ENCODE data around the gene KAT8.

The KAT8 gene

DNA sequence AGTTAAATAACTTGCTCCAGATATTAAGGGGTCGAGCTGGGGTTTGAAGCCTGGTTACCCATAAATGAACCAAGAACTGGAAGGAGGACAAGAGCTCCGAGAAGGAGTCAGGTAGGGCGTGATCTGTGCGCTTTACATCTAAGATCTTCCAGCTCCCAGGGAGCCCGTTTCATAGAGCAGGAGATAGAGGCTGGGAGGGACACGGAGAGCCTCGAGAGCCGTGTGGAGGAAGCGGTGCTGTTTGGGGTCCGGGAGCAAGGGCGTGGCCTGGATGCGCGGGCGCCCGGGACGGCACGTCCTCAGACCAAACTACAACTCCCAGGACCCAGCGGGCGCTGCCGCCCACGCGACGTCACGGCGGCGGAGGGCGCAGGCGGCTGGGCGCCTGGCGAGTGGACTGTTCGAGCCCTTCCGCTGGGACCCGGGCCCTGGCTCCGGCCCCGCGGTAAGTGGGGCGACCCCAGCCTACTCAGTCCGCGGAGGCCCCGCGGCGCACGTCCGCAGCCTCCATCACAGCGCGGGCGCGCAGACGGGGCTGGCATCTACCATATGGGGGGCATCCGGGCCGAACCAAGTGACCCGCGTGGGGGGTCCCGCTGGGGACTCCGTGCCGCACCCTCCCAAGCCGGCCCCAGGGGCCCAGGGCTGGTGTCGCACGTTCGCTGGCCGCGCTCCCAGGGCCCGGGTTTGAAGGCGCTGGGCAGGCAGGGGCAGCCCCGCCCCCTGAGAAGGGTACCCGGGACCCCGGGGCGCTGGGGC lies 9.2 kb upstream of the KAT8 start, which contains the start of gene BCKDK:
TSS of gene BCKDK (plus strand) at position 352 of the 759 bp plus-strand sequence. CDS start 838 bp downstream, outside the sequence.
- peak; percentile 41 for DNase-seq (ENCODE audit: low read depth)

DNA sequence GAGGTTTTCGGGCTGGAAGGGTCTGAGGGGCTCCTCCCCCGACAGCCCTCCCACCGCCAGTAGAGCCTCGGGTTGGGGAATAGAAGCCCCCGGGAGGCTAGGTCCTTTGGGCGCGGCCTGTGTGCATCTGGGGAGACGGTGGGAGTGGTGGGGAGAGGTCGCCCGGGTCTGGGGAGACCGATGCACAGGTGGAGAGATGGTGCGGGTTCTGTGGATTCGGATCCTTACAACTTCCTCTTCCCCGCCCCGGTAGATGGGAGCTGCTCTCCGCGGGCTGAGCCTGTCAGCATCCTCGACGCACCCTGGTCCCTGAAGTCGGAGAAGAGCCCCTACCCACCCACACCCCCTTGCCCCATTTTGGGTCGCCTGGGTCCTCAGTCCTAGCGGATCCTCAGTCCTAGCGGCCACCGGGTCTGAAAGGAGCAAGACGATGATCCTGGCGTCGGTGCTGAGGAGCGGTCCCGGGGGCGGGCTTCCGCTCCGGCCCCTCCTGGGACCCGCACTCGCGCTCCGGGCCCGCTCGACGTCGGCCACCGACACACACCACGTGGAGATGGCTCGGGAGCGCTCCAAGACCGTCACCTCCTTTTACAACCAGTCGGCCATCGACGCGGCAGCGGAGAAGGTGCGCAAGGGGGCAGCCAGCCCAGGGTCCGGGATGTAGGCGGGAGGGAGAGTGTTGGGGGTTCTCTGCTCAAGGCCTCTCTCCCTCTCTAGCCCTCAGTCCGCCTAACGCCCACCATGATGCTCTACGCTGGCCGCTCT lies 8.5 kb upstream of the KAT8 start:
- no peak for DNase-seq (ENCODE audit: low read depth)

DNA sequence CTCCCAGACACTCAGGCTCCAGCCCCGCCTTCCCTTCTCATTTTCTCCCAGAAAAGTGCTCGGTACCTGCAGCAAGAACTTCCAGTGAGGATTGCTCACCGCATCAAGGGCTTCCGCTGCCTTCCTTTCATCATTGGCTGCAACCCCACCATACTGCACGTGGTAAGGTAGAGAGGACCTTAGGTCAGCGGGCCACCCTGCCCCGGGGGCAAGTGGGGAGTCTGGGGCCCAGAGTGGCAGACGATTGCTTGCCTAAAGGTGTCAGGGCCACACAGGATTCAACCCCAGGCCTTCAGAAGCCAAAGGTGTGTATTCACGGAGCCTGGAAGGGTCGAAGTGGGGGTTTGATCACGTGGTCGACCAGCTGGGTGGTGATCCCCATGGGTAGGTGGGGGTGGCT lies 7.8 kb upstream of the KAT8 start:
- no peak for DNase-seq (ENCODE audit: low read depth)

- DNase-seq (ENCODE audit: low read depth) = no peak
Observed at GRCh38 chr16:31110106-31111034, 7.1 kb upstream of the KAT8 start.

GRCh38 chr16:31111881-31112466 lies 5.5 kb upstream of the KAT8 start:
- no peak for DNase-seq (ENCODE audit: low read depth)

DNA sequence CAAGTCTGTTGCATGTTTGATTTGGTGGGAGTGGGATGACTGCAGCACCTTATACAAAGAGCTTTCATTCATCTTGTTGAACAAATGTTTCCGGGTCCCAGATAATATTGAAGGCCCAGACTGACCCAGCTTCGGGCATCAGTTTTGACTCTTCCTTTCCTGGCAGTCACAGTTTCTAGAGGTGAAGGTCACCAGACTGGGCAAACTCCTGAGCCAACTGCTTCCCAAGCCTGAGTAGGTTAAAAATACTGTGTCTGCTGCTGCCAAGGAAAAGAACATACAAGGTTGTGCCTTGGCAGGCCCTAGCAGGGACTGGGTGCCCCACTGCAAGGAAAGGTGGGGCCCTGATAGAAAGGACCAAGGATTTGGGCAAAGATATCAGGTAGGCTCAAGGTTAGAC lies 4.8 kb upstream of the KAT8 start:
- DNase-seq (ENCODE audit: low read depth) = no peak

- no peak for DNase-seq (ENCODE audit: low read depth)
Observed at GRCh38 chr16:31113121-31114120, 4.0 kb upstream of the KAT8 start.

- no peak for DNase-seq (ENCODE audit: low read depth)
Observed at GRCh38 chr16:31114468-31114867, 3.0 kb upstream of the KAT8 start.

- DNase-seq (ENCODE audit: low read depth) = no peak
Observed at GRCh38 chr16:31118223-31119155, 1.0 kb downstream of the KAT8 start.

DNA sequence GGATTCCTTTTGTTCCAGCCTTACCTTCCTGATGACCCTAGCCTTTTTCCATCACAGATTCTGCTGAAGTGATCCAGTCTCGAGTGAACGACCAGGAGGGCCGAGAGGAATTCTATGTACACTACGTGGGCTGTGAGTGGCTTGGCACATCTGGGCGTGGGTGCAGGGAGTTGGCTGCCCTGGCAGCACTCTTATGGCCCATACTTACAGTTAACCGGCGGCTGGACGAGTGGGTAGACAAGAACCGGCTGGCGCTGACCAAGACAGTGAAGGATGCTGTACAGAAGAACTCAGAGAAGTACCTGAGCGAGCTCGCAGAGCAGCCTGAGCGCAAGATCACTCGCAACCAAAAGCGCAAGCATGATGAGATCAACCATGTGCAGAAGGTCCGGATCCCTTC lies 2.7 kb downstream of the KAT8 start:
- no peak for DNase-seq (ENCODE audit: low read depth)

- no peak for DNase-seq (ENCODE audit: low read depth)
Observed at GRCh38 chr16:31125844-31126243, 8.4 kb downstream of the KAT8 start.

DNA sequence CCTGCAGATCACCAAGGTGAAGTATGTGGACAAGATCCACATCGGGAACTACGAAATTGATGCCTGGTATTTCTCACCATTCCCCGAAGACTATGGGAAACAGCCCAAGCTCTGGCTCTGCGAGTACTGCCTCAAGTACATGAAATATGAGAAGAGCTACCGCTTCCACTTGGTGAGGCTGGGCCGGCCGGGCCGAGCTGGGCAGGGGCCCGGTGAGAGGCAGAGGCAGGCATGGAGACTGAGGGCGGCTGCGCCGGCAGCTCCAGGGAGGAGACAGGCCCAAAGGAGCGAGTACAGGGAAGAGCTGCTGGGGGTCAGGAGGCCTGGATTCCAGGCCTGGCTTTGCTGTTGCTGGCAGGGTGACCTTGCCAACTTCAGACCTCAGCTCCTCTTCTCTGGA lies 9.7 kb downstream of the KAT8 start:
- DNase-seq (ENCODE audit: low read depth) = no peak

GRCh38 chr16:31128711-31129567 lies 11.5 kb downstream of the KAT8 start:
- DNase-seq (ENCODE audit: low read depth) = no peak

DNA sequence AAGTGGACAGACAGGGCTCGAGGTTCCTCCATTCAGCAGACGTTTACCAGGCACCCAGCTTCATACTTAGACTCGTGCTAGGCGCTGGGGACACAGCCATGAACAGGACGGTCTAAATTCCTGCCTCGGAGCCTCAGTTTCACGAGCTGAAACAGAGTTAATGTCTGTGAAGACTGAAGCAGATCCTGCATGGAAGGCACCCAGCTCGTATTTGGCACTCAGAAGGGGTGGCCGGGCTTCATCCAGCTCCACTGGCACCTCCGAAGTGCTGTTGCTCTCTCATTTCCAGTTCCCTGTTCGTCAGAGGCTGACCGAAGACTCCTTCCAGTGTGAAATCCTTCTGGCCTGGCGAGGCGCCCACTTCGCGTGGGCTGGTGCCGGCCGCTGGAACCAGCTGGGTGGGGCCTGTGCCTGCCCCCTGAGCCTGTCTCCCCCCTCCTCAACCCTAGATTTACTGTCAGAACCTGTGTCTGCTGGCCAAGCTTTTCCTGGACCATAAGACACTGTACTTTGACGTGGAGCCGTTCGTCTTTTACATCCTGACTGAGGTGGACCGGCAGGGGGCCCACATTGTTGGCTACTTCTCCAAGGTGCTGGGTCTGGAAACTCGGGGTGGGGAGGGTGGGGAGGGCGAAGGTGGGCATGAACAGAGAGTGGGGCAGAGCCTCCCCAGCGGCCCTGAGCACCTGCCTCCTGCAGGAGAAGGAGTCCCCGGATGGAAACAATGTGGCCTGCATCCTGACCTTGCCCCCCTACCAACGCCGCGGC lies 12.3 kb downstream of the KAT8 start:
- DNase-seq (ENCODE audit: low read depth) = no peak

DNA sequence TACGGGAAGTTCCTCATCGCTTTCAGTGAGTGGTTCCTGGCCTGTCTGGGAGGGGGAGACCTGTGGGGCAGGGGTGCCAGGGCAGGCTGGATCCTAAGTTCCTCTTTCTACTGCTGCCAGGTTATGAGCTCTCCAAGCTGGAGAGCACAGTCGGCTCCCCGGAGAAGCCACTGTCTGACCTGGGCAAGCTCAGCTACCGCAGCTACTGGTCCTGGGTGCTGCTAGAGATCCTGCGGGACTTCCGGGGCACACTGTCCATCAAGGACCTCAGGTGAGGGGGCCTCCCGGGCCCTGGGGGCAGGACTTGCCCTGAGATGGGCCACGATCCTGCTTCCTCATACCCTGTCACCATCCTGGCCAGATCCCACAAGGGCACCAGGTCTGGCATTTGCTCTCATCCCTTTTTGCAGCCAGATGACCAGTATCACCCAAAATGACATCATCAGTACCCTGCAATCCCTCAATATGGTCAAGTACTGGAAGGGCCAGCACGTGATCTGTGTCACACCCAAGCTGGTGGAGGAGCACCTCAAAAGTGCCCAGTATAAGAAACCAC lies 12.9 kb downstream of the KAT8 start:
- no peak for DNase-seq (ENCODE audit: low read depth)

DNA sequence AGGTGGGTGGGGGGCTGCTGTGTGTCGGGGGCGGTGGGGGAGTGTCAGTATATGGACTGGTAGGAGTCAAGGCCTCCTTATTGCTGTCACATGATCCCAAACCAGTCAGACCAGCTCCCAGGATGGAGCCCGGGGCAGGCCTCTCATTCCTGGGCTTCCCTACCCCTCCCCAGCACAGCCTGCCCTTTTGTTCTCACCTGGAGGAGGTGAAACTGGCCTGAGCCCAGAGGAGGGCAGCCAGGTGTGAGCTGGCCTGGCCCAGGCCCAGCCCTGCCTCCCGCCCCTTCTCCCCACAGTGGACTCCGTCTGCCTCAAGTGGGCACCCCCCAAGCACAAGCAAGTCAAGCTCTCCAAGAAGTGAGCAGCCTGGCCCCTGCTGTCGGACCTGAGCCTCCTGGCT lies 13.4 kb downstream of the KAT8 start:
- DNase-seq (ENCODE audit: low read depth) = no peak

DNA sequence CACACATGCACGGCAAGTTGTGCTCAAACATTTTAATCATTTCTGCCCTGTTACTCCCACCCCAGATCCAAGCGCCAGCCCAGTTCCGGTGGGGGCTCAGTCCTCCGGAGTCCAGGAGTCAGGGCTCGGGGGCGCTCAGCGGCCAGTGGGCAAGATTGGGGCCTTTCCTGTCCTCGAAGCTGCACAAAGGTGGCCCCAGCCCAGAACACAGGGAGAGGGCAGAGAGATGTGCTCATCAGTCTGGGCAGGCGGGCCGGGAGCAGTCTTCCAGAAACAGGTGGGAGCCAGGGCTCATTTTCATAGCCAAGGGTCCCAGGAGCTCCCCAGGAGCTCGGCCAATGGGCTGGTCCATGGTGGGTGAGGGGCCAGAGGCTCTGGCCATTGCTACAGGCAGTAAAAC lies 14.0 kb downstream of the KAT8 start:
- no peak for DNase-seq (ENCODE audit: low read depth)

Data from T-helper 22 cell (primary cell).